H1 (cell line): ENCODE results near the gene RPS6KB2.

Source experiments
- EP300 ChIP-seq, 2 experiments: IDR thresholded peaks; 1 replicate in 1 of 2; 2 replicates in 1 of 2; pipeline ENCODE4 v1.6.1; 2011 to 2012; ENCODE audit warnings: low read depth in 2 of 2, low read length in 2 of 2, mild to moderate bottlenecking in 2 of 2, borderline replicate concordance in 1 of 2, inconsistent platforms in 1 of 2, moderate library complexity in 1 of 2
- GTF2F1 ChIP-seq: IDR thresholded peaks from 2 replicates; pipeline ENCODE4 v1.6.1; 2012; ENCODE audit warnings: low read depth, low read length, improper control_type of control experiment, borderline replicate concordance
- SIN3A ChIP-seq, 2 experiments: IDR thresholded peaks in 1 of 2; conservative IDR thresholded peaks in 1 of 2; 2 replicates each; pipeline ENCODE4 v1.6.1; 2011 to 2012; ENCODE audit warnings: low read length in 2 of 2, improper control_type of control experiment in 1 of 2, low read depth in 1 of 2, mild to moderate bottlenecking in 1 of 2
- ZNF274 ChIP-seq: IDR thresholded peaks from 2 replicates; pipeline ENCODE4 v1.7.0; 2012; ENCODE audit warnings: low read length, borderline replicate concordance; ENCODE audit errors: extremely low read depth
- TF ChIP-seq, protein P1 (sequence below), 3 experiments: IDR thresholded peaks; 1 replicate in 2 of 3; 2 replicates in 1 of 3; pipeline versions ENCODE4 v1.5.1 to v1.6.1; 2011; ENCODE audit warnings: low read length in 3 of 3, mild to moderate bottlenecking in 3 of 3, inconsistent platforms in 2 of 3, low read depth in 1 of 3, moderate library complexity in 1 of 3; ENCODE audit not compliant: insufficient read depth in 1 of 3; ENCODE audit errors: control extremely low read depth in 1 of 3
- TF ChIP-seq, protein P2 (sequence below): IDR thresholded peaks from 2 replicates; pipeline ENCODE4 v1.6.1; 2012; ENCODE audit warnings: inconsistent platforms

DNA sequence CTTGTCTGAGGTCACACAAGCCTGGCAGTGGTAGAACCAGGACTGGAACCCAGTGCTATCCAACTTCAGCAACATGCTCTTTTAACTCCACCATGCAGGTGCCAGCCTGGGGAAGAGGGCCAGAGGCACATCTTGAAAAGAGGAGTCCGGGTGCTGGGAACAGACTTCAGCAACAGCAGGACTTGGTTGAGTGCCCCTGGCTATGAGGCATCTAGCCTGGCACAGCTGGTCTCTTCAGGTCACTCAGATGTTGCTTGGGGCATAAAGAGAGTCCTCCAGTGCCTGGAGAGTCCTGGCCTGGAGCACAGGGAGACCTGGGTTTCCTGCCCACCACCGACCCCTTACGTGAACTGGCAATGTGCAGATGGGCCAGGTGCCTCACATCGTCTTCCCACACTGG lies 49.8 kb upstream of the RPS6KB2 start:
- TF ChIP-seq GTF2F1 (no peak), EP300 (IDR thresholded peaks at IDR 0.05; ENCODE audit: borderline replicate concordance in 1 of 2, low read depth in 2 of 2, low read length in 2 of 2) (no peak), SIN3A (conservative IDR thresholded peaks at IDR 0.05 in 1 of 2, IDR thresholded peaks at IDR 0.05 in 1 of 2; ENCODE audit: low read depth in 1 of 2, low read length in 2 of 2) (no peak), ZNF274 (no peak)
- TF ChIP-seq, protein P1, sequence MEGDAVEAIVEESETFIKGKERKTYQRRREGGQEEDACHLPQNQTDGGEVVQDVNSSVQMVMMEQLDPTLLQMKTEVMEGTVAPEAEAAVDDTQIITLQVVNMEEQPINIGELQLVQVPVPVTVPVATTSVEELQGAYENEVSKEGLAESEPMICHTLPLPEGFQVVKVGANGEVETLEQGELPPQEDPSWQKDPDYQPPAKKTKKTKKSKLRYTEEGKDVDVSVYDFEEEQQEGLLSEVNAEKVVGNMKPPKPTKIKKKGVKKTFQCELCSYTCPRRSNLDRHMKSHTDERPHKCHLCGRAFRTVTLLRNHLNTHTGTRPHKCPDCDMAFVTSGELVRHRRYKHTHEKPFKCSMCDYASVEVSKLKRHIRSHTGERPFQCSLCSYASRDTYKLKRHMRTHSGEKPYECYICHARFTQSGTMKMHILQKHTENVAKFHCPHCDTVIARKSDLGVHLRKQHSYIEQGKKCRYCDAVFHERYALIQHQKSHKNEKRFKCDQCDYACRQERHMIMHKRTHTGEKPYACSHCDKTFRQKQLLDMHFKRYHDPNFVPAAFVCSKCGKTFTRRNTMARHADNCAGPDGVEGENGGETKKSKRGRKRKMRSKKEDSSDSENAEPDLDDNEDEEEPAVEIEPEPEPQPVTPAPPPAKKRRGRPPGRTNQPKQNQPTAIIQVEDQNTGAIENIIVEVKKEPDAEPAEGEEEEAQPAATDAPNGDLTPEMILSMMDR (IDR thresholded peaks at IDR 0.05; ENCODE audit: control extremely low read depth in 1 of 3, insufficient read depth in 1 of 3, low read depth in 1 of 3, low read length in 3 of 3), result no peak
- TF ChIP-seq, protein P2, sequence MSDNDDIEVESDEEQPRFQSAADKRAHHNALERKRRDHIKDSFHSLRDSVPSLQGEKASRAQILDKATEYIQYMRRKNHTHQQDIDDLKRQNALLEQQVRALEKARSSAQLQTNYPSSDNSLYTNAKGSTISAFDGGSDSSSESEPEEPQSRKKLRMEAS, result no peak
